Measurements from ENCODE around the gene KCNK10. TPM values are rescaled to one million over a fixed set of nuclear protein-coding genes. Genes with fewer than 3 reads are reported as not detected.

Gene KCNK10
- total and polyA plus RNA-seq, 4 donors = 0.01 TPM; not detected in 3

DNA sequence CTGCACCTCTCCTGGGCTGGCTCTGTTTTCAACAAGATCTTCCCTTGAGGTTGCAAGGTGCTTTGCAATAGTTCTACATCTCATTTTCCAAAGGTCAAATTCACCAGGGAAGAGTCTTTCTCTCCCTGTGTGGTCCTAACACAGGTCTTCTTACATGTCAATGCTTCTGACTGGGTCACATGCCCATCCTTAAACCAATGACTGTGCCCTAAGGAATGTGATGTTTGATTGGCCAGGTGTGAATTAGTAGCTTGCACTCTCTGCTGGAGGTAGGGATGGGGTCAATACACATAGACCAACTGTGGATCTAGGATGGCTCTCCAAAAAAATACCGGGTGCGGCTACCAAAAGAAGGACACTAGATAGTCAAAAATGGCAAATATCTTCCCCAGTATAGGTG lies 19.9 kb upstream of the KCNK10 start:
- Histone ChIP-seq H3K9me3 (ENCODE audit: control insufficient read depth in 4 of 4, insufficient read depth in 3 of 4, low read length in 3 of 4) (no peaks in the 10 kb centered on the region), H3K27me3 (ENCODE audit: control insufficient read depth in 3 of 3, insufficient read depth in 3 of 3, low read length in 2 of 3) (peaks cover 0 to 3% (median 0%) of the 10 kb centered on the region in 3 donors), H3K4me1 (ENCODE audit: control insufficient read depth in 5 of 5, insufficient read depth in 5 of 5, low read length in 5 of 5) (no peaks in the 10 kb centered on the region), H3K27ac (ENCODE audit: low read depth in 1 of 2, low read length in 1 of 2) (no peak overlapping the region), H3K4me3 (no peak overlapping the region), H3K36me3 (ENCODE audit: control insufficient read depth in 4 of 4, insufficient read depth in 4 of 4, low read length in 4 of 4) (no peaks in the 10 kb centered on the region), H3K9ac (ENCODE audit: insufficient read depth in 1 of 2, low read length in 2 of 2) (no peak overlapping the region)
- 73 to 97% methylated on average over 2 of the region's 2 CpGs for WGBS, 2 donors
- no peak for ATAC-seq (ENCODE audit: insufficient read depth, low FRiP score)
- TF ChIP-seq, protein P1, sequence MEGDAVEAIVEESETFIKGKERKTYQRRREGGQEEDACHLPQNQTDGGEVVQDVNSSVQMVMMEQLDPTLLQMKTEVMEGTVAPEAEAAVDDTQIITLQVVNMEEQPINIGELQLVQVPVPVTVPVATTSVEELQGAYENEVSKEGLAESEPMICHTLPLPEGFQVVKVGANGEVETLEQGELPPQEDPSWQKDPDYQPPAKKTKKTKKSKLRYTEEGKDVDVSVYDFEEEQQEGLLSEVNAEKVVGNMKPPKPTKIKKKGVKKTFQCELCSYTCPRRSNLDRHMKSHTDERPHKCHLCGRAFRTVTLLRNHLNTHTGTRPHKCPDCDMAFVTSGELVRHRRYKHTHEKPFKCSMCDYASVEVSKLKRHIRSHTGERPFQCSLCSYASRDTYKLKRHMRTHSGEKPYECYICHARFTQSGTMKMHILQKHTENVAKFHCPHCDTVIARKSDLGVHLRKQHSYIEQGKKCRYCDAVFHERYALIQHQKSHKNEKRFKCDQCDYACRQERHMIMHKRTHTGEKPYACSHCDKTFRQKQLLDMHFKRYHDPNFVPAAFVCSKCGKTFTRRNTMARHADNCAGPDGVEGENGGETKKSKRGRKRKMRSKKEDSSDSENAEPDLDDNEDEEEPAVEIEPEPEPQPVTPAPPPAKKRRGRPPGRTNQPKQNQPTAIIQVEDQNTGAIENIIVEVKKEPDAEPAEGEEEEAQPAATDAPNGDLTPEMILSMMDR (IDR thresholded peaks at IDR 0.05; ENCODE audit: control extremely low read depth, extremely low read depth) = no peak
- no peak for DNase-seq

DNA sequence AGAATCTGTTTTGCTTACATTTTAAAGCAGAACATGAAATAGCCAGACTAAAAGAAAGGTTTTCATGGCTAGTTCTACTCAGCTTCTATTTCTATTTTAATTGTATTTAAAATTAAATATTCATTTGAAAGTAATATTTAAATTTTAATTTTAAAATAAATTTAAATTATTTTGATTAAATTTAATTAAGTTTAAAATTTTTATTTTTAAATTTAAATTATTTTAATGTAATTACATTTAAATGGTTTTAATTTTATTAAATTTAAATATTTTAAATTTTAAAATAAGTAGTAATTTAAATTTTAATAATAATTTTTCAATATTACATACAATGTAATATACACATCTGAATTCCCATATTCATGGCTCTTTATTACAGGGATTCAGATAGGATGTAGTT lies 17.3 kb upstream of the KCNK10 start:
- Histone ChIP-seq H3K9ac (ENCODE audit: insufficient read depth in 1 of 2, low read length in 2 of 2) (no peak overlapping the region), H3K36me3 (ENCODE audit: control insufficient read depth in 4 of 4, insufficient read depth in 4 of 4, low read length in 4 of 4) (no peaks in the 10 kb centered on the region), H3K27me3 (ENCODE audit: control insufficient read depth in 3 of 3, insufficient read depth in 3 of 3, low read length in 2 of 3) (peaks cover 0 to 3% (median 0%) of the 10 kb centered on the region in 3 donors), H3K27ac (ENCODE audit: low read depth in 1 of 2, low read length in 1 of 2) (no peak overlapping the region), H3K4me1 (ENCODE audit: control insufficient read depth in 5 of 5, insufficient read depth in 5 of 5, low read length in 5 of 5) (no peaks in the 10 kb centered on the region), H3K9me3 (ENCODE audit: control insufficient read depth in 4 of 4, insufficient read depth in 3 of 4, low read length in 3 of 4) (no peaks in the 10 kb centered on the region), H3K4me3 (no peak overlapping the region)
- DNase-seq (no peak), ATAC-seq (ENCODE audit: insufficient read depth, low FRiP score) (no peak)
- TF ChIP-seq, protein P1 (IDR thresholded peaks at IDR 0.05; ENCODE audit: control extremely low read depth, extremely low read depth) = no peak

DNA sequence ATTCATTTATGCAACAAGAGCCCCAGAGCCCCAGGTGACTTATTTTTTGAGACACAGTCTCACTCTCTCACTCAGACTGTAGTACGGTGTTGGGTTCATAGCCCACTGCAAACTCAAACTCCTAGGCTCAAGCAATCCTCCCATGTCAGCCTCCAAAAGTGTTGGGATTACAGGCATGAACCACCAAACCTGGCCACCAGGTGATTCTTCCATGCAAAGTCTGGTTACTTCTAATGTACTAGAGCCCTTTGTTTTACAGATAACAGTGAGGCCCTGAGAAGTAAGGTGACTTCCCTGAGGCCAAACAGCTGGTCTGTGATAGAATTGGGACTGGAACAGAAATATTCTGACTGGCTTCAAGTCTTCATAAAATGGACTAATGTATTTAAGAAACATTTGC lies 10.0 kb upstream of the KCNK10 start:
- no peak for ATAC-seq (ENCODE audit: insufficient read depth, low FRiP score)
- DNase-seq = no peak

More for the DNA sequence above, 10.0 kb upstream of the KCNK10 start:
- no peak overlapping the region for H3K9ac ChIP-seq (ENCODE audit: insufficient read depth in 1 of 2, low read length in 2 of 2)
- TF ChIP-seq, protein P1 (IDR thresholded peaks at IDR 0.05; ENCODE audit: control extremely low read depth, extremely low read depth) = no peak
- 80 to 92% methylated on average over 1 of the region's 1 CpG for WGBS, 2 donors
- no peak overlapping the region for H3K27ac ChIP-seq (ENCODE audit: low read depth in 1 of 2, low read length in 1 of 2)
- H3K9me3 ChIP-seq (ENCODE audit: control insufficient read depth in 4 of 4, insufficient read depth in 3 of 4, low read length in 3 of 4) = peaks cover 0 to 2% (median under 1%) of the 10 kb centered on the region in 4 donors
- H3K36me3 ChIP-seq (ENCODE audit: control insufficient read depth in 4 of 4, insufficient read depth in 4 of 4, low read length in 4 of 4) = no peaks in the 10 kb centered on the region
- H3K4me3 ChIP-seq = no peak overlapping the region
- H3K4me1 ChIP-seq (ENCODE audit: control insufficient read depth in 5 of 5, insufficient read depth in 5 of 5, low read length in 5 of 5) = no peaks in the 10 kb centered on the region
- H3K27me3 ChIP-seq (ENCODE audit: control insufficient read depth in 3 of 3, insufficient read depth in 3 of 3, low read length in 2 of 3) = peaks cover 2 to 19% (median 12%) of the 10 kb centered on the region in 3 donors
